CD1c-positive myeloid dendritic cell (primary cell): ENCODE measurements around the gene ZRANB1.

Experiments used
- DNase-seq: peaks from one replicate; pipeline ENCODE4 v3.0.0-alpha.2; 2016; ENCODE audit errors: extremely low spot score

Gene ZRANB1

DNA sequence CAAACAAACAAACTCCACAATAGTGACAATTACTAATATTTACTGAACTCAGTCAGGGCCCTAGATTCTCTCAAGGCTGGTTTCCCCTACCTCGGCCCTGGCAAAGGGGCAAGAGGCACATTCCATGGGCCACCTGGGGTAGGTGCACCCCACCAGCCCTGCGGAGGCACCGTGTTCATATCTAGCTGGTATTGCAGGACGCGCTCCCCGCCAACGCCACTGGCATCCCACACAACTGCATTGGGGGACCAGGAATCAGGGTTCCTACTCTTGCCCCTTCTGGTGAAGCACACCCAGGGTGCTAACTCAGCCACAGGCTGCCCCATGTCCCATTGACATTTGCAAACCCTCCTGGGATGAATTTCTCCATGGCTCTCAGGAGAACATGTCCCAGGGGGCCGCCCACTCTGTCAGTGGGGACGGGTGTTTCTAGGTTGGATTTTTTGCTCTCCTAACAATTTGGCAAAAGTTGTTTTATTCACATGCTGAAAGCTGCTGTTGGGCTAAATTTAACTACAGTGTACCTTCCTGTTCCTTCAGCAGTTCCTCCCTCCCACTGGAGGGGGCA is 76.7 kb downstream of the ZRANB1 start:
- DNase-seq, result peak; percentile 3

- no peak for DNase-seq
Measured at GRCh38 chr10:125020386-125020785, 78.5 kb downstream of the ZRANB1 start.

GRCh38 chr10:125020871-125021270 is 78.9 kb downstream of the ZRANB1 start:
- no peak for DNase-seq

- no peak for DNase-seq
Measured at GRCh38 chr10:125021686-125022344, 79.9 kb downstream of the ZRANB1 start.

DNA sequence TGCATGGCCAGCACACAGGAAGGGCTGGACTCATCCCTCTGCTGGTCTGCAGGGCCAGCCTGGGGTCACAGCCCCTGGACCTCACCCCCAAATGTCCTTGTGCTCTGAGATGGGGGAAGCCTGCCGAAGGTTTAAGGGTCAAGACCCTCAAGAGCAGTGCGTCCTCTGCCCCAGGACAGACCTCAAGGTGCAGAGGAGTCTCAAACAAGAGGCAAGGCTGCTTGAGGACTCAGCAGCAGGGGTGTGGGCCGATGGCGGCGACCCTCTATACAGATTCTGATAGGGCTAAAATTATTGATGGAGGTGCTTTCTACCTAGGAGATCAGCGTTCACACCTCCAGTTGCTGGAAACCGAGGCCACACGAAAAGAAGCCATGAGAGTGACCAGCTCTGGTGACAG is 80.7 kb downstream of the ZRANB1 start:
- DNase-seq, result no peak

DNA sequence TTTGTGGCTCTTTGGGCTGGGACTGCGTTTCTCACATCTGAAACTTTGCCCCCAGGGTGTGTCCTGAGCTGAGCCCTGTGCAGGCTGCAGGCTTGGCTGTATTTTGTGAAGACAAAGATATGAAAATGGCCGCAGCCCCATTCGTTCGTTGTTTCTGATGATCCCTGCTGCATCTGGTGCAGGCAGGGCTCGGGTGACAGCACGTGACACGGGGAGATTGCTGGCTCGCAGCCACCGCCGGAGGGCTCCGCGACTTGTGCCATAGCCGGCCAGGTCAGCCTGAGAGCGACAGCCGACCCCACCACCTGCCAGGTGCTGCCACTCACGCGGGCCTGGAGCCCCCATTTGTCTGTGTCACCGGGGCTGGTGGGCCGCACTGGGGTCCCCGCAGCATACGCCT is 81.3 kb downstream of the ZRANB1 start:
- no peak for DNase-seq

GRCh38 chr10:125023862-125024496 is 82.1 kb downstream of the ZRANB1 start:
- no peak for DNase-seq

DNA sequence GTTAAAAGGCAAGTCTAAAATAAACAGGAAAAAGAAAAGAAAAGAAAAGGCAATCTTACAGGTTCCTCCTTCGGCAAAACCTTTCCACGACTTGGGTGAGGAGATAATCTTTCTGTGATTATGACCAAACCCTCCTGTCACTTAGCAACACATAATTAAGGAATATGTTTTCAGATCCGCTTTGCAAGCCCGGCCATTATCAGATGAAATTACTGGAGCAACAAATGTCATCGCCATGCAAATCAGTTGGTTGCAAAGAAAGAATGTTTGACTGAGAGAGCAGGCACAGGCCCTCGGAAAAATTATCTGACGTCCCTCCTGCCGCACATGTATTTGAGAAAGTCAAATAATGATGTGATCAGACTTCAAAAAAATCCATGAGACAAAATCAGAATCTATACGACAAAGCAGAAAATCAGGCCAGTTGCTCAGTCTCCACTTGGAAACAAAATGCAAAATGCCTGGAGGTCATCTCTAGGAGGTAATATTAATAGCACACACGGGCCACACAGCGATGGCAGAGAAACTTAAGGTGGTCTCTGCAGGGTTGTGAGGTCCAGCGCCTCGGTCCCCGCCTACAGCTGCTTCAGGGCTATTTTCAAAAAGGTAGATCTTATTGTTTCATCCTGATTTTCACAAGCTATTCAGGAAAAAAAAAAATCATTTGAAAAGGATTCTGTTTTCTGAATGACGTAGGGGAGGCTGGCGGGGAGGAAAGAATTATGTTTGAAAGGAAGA is 82.7 kb downstream of the ZRANB1 start:
- DNase-seq, result no peak

DNA sequence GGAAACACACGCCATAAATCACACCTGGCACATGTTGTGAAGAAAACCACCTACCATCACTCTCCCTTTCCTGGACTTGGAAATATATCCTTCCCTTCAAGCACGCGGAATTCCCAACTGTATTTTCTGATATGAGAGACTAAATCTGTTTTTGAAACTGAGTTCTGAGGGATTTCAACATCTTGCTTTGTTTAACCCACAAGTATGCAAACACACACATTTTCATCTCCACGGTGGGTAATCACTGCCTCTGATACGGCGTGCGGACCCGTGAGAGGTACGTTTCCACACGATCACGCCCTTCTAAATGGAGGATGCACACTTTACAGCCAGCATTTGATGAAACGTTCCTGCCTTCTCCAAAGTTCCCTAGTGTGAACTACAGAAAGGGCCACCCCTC is 83.4 kb downstream of the ZRANB1 start:
- DNase-seq, result no peak

DNA sequence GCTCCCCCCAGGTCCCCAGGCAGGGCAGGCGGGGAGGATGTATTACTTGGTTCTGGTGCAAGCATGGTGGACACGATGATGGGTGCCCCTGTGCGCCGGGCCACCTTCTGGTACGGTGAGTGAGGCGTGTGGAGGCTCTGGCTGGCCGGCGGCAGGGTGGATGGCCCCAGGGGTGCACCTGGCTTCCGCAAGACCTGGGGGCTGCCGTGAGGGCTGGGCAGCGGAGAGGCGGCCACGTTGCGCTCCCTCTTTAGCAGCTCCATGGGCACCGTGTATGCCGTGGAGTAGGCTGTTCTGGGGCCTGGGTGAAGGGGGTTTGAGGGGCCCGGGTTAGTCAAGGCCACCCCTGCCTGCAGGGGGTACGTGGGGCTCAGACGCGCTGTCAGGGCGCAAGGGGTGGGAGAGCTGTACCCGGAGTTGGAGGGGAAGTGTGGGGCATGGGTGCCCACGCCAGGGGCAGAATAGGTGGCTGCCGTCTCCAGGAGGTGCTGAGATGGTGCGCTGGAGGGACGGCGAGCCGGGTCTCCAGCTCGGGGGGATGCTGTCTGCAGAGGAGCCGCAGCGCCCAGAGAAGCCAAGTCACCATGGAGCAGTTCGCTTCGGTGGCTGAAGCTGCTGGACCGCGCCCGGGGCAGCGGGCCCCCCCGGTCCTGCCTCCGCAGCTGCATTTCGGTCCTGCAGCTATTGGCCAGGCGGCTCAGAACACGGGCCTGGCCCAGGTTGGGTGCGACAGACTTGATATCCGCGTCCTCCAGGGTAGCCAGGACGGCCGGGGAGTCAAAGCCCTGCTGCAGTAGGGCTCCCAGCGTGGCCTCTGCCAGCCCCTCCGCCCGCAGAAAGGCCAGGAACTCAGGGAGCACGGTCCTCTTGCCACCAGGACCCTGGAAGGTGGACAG is 84.4 kb downstream of the ZRANB1 start:
- DNase-seq, result no peak

DNA sequence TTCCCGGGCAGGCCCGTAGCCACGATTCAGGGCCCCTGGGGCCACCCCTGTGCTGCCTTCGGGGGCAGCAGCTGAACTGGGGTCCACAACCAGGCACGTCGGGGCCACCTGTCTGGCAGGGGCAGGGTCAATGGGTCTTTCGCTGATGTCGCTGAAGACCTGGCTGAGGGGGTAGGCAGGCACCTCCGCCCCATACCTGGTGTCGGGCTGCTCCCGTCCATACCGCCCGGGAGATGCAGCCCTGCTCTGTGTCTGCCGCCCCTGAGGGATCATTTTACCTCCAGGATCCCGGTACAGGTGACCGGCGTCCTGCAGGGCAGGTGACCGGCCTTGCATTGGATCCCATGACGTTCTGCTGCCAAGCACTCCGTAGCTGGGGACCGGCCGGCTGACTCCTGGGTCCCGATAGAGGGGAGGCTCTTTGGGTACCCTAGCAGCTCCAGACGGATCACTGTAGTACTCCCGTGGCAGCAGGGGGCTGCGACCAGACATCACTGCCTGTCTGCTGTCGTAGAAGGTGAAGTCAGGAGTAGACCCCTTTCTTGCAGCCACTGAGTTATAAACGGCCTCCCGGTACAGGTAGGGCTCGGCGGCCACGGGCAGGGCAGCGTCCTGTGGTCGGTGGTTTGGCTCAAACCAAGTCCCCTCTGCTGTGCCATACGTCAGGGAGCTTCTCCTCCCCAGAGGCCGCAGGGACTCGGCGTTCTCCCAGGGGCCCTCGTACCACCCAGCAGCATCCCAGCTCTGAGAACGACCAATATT is 85.2 kb downstream of the ZRANB1 start:
- no peak for DNase-seq

- no peak for DNase-seq
Measured at GRCh38 chr10:125027871-125028869, 86.2 kb downstream of the ZRANB1 start.

DNA sequence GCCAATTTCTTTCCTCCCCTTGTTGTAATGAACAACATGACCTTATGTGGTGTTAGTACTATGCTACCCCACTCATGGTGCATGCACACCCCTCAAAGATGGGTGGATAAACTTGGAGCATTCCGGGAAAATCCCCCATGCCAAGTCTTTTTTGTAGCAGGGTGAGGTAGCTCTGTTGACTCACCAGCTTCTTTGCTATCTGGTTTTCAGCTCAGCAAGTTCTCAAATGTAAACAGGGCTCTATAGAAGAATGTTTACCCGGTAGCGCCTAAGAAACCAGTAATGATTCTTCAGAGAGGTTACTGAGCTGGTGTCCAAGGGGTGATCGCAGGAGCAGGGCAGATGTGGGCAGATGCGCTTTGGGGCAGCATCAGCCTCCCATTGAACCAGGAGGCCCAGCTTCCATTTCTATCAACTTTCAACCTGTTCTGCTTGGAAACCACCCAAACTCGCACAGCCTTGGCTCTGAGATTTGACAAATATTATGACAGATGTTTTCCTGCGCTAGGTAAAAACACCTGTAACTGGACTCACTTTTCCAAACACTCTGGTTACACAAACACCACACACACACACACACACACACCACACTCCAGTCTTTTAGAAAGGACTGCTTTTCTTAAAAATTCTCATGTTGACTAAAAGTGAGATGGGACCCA is 87.8 kb downstream of the ZRANB1 start:
- no peak for DNase-seq

GRCh38 chr10:125030567-125031197 is 88.8 kb downstream of the ZRANB1 start:
- DNase-seq, result no peak

DNA sequence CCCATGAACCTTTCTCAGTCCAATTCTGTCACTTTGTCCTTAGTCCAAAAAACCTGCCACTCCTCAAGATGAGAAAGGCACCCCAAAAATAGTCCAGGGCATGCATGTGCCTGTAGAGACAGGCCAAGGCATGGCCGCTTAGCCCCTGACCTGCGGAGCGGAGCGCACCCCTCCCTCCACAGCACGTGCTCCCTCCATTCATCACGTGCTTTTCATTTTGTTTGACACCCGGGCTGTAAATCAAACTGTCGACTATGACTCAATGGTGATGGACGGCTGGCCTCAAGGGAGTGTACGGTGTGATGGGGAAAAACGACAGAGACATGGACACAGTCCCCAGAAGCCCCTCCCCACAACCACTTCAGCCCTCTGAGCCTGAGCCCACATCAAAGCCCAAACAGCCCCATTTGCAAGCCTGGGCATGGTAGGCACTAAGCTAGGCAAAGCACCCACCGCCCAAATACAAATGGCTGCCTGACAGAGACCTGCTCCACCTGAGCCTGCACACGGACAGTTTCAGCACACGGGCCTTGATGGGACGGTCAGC is 90.6 kb downstream of the ZRANB1 start:
- no peak for DNase-seq

GRCh38 chr10:125033146-125033924 is 91.4 kb downstream of the ZRANB1 start:
- DNase-seq, result no peak

GRCh38 chr10:125034675-125035074 is 92.8 kb downstream of the ZRANB1 start:
- DNase-seq, result no peak

DNA sequence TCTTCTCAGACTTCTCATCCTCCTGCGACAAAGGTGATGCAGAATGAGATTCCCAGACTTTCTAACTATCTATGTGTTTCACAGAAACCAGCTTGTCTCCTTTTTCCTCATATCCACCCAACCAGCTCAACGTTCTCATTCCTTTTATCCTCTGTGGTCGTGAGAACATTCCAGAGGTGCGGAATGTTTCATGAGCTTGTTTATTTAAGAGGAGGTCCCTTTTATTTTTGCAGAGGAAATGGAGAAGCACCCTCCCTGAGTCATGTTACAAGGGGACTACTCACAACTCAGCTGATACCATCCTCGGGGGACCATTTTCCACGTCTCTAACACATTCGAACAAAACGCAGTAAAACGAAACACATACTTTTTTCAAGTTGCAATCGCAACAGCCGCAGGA is 93.2 kb downstream of the ZRANB1 start:
- DNase-seq, result no peak
